MM.1S (cell line): ENCODE results near the gene KDELR3.
A peak's percentile ranks its signal among the peaks of the same experiment; 100 is the strongest.
"Not testable (repeated sequence)": the region's sequence is repeated elsewhere in the genome, so short reads cannot be mapped to it uniquely, and the experiment has no call there.

Source experiments
- DNase-seq: peaks from one replicate; pipeline ENCODE4 v3.0.0-alpha.2; 2015
- H2AFZ ChIP-seq: fragments of 300-600 bp; sonication (generic); 2 replicates; pipeline ENCODE4 v1.6.0; 2016; ENCODE audit warnings: antibody characterized with exemption, low read length
- H3F3A ChIP-seq: fragments of 300-600 bp; sonication (generic); 2 replicates; pipeline ENCODE4 v1.6.1; 2016; ENCODE audit warnings: mild to moderate bottlenecking, antibody characterized with exemption, low read length, moderate library complexity, mixed read lengths; ENCODE audit not compliant: insufficient read depth
- H3K27ac ChIP-seq: fragments of 300-600 bp; sonication (generic); 2 replicates; pipeline ENCODE4 v1.5.1; 2016; ENCODE audit warnings: mild to moderate bottlenecking, low read length
- H3K27me3 ChIP-seq: fragments of 300-600 bp; sonication (generic); replicated peaks from 2 replicates; pipeline ENCODE4 v1.6.0; 2016; ENCODE audit warnings: low read length; ENCODE audit not compliant: insufficient read depth
- H3K36me3 ChIP-seq: fragments of 300-600 bp; sonication (generic); replicated peaks from 2 replicates; pipeline ENCODE4 v1.6.1; 2016; ENCODE audit warnings: mild to moderate bottlenecking, low read length, mixed read lengths; ENCODE audit not compliant: insufficient read depth
- H3K4me1 ChIP-seq: fragments of 300-600 bp; sonication (generic); 2 replicates; pipeline ENCODE4 v1.6.1; 2016; ENCODE audit warnings: low read length, mixed read lengths
- H3K4me2 ChIP-seq: fragments of 300-600 bp; sonication (generic); 2 replicates; pipeline ENCODE4 v1.6.0; 2016; ENCODE audit warnings: low read depth, low read length
- H3K4me3 ChIP-seq: fragments of 300-600 bp; sonication (generic); 2 replicates; pipeline ENCODE4 v1.5.1; 2016; ENCODE audit warnings: low read length, mixed read lengths
- H3K79me2 ChIP-seq: fragments of 300-600 bp; sonication (generic); 2 replicates; pipeline ENCODE4 v1.6.1; 2016; ENCODE audit warnings: mixed run types, low read length, mixed read lengths
- H3K9ac ChIP-seq: fragments of 300-600 bp; sonication (generic); 2 replicates; pipeline ENCODE4 v1.6.1; 2016; ENCODE audit warnings: low read length, mixed read lengths
- H3K9me2 ChIP-seq: fragments of 300-600 bp; sonication (generic); replicated peaks from 2 replicates; pipeline ENCODE4 v1.6.1; 2016; ENCODE audit warnings: mild to moderate bottlenecking, low read length, mixed read lengths; ENCODE audit not compliant: insufficient read depth
- H3K9me3 ChIP-seq: fragments of 300-600 bp; sonication (generic); replicated peaks from 2 replicates; pipeline ENCODE4 v1.6.1; 2016; ENCODE audit warnings: mild to moderate bottlenecking, low read length, mixed read lengths; ENCODE audit not compliant: insufficient read depth
- H4K20me1 ChIP-seq: fragments of 300-600 bp; sonication (generic); 2 replicates; pipeline ENCODE4 v1.6.1; 2016; ENCODE audit warnings: mild to moderate bottlenecking, low read length, moderate library complexity, mixed read lengths; ENCODE audit not compliant: insufficient read depth
- CTCF ChIP-seq: fragments of 300-600 bp; sonication (generic); IDR thresholded peaks from 2 replicates; pipeline ENCODE4 v1.5.1; 2016; ENCODE audit warnings: antibody characterized with exemption, low read length, mixed read lengths
- EZH2 ChIP-seq: fragments of 300-600 bp; sonication (generic); optimal IDR thresholded peaks from 2 replicates; pipeline ENCODE3; 2017; ENCODE audit warnings: low read depth, mild to moderate bottlenecking, antibody characterized with exemption, low read length, mixed read lengths
- EZH2phosphoT487 ChIP-seq: fragments of 300-600 bp; sonication (generic); IDR thresholded peaks from 2 replicates; pipeline ENCODE4 v1.6.1; 2018; ENCODE audit warnings: antibody characterized with exemption, low read length

The KDELR3 gene

GRCh38 chr22:38468443-38469305, 778 bp downstream of the KDELR3 start:
- no peaks in the 10 kb centered on the region for H3F3A ChIP-seq
- no peaks in the 10 kb centered on the region for H3K36me3 ChIP-seq
- no peak overlapping the region; the same call in 1 of the 2 replicates for H3K9ac ChIP-seq
- no peak for DNase-seq
- TF ChIP-seq EZH2phosphoT487 (no peak), CTCF (peak; percentile 9)
- peak overlapping the region; percentile 50 for H3K4me3 ChIP-seq
- H3K9me2 ChIP-seq, result no peaks in the 10 kb centered on the region
- peak overlapping the region; percentile 85; the same call in 1 of the 2 replicates for H3K4me2 ChIP-seq
- peaks cover 7% of the 10 kb centered on the region; the same call in 1 of the 2 replicates for H3K4me1 ChIP-seq
- H2AFZ ChIP-seq, result peak overlapping the region; percentile 84
- no peak overlapping the region for H3K27ac ChIP-seq
- no peaks in the 10 kb centered on the region for H3K9me3 ChIP-seq
- H4K20me1 ChIP-seq, result no peaks in the 10 kb centered on the region
- H3K27me3 ChIP-seq, result peaks cover 25% of the 10 kb centered on the region
- no peaks in the 10 kb centered on the region for H3K79me2 ChIP-seq

DNA sequence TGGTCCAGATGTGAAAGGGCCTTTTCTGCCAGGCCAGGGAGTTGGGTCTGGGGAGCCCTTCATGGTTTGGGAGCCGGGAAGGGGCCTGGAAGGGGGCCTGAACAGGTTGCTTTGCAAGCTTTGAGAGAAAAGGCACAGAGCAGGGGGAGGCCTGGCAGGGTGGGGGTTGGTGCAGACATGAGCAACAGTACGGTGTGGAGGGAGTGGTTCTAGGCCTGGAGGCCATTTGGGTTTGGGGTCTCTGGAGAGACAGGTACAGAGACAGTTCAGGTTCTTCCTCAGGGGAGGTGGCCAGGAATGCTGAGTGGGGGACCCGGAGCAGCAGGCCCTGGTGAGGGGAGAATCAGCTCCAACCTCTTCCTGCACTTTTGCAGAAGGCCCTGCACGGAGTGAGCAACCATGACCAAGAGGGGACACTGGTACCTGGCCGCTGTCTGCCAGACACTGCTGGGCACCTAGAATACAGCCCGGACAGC, 1.4 kb downstream of the KDELR3 start:
- H2AFZ ChIP-seq, result no peak overlapping the region
- no peak overlapping the region for H3K9ac ChIP-seq
- H3K4me2 ChIP-seq, result no peak overlapping the region
- no peak overlapping the region for H3K4me3 ChIP-seq
- no peaks in the 10 kb centered on the region for H4K20me1 ChIP-seq
- H3K4me1 ChIP-seq, result peaks cover 7% of the 10 kb centered on the region; the same call in 1 of the 2 replicates
- no peaks in the 10 kb centered on the region for H3K79me2 ChIP-seq
- no peaks in the 10 kb centered on the region for H3K9me3 ChIP-seq
- no peak for TF ChIP-seq EZH2
- TF ChIP-seq CTCF, result no peak
- no peak for TF ChIP-seq EZH2phosphoT487
- H3F3A ChIP-seq, result no peaks in the 10 kb centered on the region
- H3K36me3 ChIP-seq, result no peaks in the 10 kb centered on the region
- no peaks in the 10 kb centered on the region for H3K9me2 ChIP-seq
- DNase-seq, result no peak
- peaks cover 20% of the 10 kb centered on the region for H3K27me3 ChIP-seq
- H3K27ac ChIP-seq, result no peak overlapping the region

DNA sequence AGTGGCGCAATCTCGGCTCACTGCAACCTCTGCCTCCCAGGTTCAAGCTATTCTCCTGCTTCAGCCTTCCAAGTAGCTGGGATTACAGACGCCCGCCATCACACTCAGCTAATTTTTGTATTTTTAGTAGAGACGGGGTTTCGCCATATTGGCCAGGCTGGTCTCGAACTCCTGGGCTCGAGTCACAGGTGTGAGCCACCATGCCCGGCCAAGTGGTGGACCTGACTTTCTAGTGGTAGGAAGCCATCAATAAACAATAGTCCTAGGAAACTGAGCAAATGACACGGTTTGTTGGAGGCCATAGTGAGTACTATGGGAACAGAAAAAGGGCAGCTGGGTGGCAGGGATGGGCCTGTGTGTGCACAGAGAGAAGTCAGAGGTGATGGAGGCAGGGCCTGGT, 2.3 kb downstream of the KDELR3 start:
- not testable (repeated sequence) for H3K4me3 ChIP-seq, H3K9me3 ChIP-seq, H3K79me2 ChIP-seq, H3K4me2 ChIP-seq, DNase-seq, H2AFZ ChIP-seq, H4K20me1 ChIP-seq, H3K4me1 ChIP-seq, H3K27ac ChIP-seq, H3K36me3 ChIP-seq, H3F3A ChIP-seq, H3K9me2 ChIP-seq, H3K9ac ChIP-seq
- H3K27me3 ChIP-seq, result peaks cover 20% of the 10 kb centered on the region

GRCh38 chr22:38471237-38471636, 3.3 kb downstream of the KDELR3 start:
- no peak overlapping the region for H3K9ac ChIP-seq
- no peaks in the 10 kb centered on the region for H3K9me2 ChIP-seq
- DNase-seq, result no peak
- H2AFZ ChIP-seq, result no peak overlapping the region
- H3K27me3 ChIP-seq, result peaks cover 15% of the 10 kb centered on the region
- H3K4me3 ChIP-seq, result no peak overlapping the region
- H4K20me1 ChIP-seq, result no peaks in the 10 kb centered on the region
- no peak overlapping the region for H3K4me2 ChIP-seq
- H3F3A ChIP-seq, result no peaks in the 10 kb centered on the region
- TF ChIP-seq CTCF, result no peak
- TF ChIP-seq EZH2phosphoT487, result no peak
- no peak for TF ChIP-seq EZH2
- no peaks in the 10 kb centered on the region for H3K79me2 ChIP-seq
- H3K36me3 ChIP-seq, result no peaks in the 10 kb centered on the region
- H3K4me1 ChIP-seq, result no peaks in the 10 kb centered on the region
- no peak overlapping the region for H3K27ac ChIP-seq
- no peaks in the 10 kb centered on the region for H3K9me3 ChIP-seq
